ENCODE results near the gene PSMD1. TPM values are rescaled to one million over a fixed set of nuclear protein-coding genes. Genes with fewer than 3 reads are reported as not detected.
"Not testable (repeated sequence)": the region's sequence is repeated elsewhere in the genome, so short reads cannot be mapped to it uniquely, and the experiment has no call there.

Gene PSMD1
- total RNA-seq, 2 donors from 2014 or later = 99.7 to 105 TPM

- H3K36me3 Mint-ChIP-seq = no peaks in the 10 kb centered on the region
- H3K9me3 Mint-ChIP-seq = no peaks in the 10 kb centered on the region
- DNase-seq (ENCODE audit: low spot score in 2 of 2) = no peak
- no peak overlapping the region for H3K27ac Mint-ChIP-seq
- ATAC-seq = no peak
Measured at GRCh38 chr2:231047274-231047922, 9.3 kb upstream of the PSMD1 start.

DNA sequence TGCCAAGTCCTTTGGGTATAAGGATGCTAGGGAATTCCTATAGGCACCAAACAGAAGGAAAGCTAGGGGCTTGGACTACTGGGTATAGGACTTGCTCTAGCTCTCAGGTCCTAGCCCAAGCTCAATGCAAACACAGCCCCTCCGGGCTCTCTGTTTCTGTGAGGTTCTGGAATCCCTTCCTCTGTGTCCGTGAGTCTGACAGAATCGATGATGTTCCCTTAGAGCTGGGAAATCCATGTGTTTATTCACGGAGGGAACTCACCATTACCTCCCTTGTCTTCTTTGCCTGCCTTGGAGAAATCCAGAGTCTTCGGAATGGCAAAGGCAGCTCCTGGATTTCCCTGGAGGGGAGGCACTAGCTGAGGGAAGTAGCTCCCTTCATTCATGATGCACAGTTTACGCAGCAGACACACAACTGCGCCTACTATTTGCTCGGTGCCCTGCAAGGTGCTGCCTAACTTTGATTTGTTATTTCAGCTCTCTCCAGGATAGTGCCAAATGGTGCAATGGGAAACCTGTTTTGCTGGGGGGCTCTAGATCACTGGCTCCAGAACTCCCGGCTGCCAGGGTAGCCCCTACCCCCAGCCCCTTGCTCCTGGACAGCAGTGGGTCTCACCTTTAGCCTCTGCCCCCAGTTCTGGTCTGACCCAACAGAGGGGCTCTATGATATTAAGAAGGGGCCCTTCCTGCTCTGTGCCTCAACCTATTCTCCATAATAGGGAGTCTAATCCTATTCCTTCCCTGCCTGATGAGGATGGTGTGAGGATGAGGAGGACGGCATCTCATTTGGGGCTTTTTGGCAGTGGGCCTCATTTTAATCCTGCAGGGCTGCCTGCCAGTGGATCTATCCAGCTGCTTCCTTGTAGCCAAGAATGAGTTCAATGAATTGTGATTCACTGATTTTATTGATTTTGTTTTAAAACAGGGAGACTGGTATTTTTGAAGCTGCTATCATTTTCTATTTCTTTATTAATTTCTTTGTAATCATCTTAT, 8.4 kb upstream of the PSMD1 start:
- Mint-ChIP-seq H3K9me3 (no peaks in the 10 kb centered on the region), H3K36me3 (no peaks in the 10 kb centered on the region), H3K27ac (no peak overlapping the region)
- ATAC-seq (no peak), DNase-seq (ENCODE audit: low spot score in 2 of 2) (no peak)

DNA sequence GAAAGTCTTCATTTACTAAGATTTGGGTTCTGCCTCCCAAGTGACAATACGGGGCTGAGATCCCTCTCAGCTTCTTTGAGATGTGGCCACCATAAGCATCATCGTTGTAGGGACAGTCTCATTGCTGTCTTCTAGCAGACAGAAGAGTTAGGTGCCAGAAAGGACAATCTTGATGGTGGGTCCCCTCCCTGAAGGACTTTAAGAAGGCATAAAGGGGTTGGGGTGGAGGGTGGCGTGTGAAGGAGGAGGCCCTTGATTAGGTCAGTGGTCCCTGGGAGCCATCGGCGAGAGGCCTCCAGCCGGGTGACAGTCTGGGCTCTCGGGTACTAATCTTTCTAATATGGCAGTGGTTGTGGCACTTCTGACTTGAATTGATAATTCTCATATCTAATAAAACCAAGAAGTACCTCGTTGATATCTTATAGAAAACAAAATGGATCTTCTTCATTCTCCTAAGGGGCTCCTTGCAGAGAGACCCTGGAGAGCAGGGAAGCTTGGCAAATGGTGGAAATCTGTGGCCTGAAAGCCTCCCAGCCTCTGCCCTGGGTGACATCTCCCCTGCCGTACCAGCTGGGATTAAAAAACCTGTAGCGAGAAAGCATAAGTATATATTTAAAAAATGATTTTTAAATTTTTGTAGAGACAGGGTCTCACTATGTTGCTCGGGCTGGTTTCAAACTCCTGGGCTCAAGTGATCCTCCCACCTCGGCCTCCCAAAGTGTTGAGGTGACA, 7.2 kb upstream of the PSMD1 start:
- ATAC-seq (no peak), DNase-seq (ENCODE audit: low spot score in 2 of 2) (no peak)
- H3K27ac Mint-ChIP-seq = no peak overlapping the region
- no peaks in the 10 kb centered on the region for H3K36me3 Mint-ChIP-seq
- H3K9me3 Mint-ChIP-seq = no peaks in the 10 kb centered on the region

- Mint-ChIP-seq H3K36me3 (no peaks in the 10 kb centered on the region), H3K27ac (no peak overlapping the region)
Measured at GRCh38 chr2:231050018-231050901, 6.4 kb upstream of the PSMD1 start.

GRCh38 chr2:231051116-231051515, 5.6 kb upstream of the PSMD1 start:
- DNase-seq (ENCODE audit: low spot score in 2 of 2) (no peak), ATAC-seq (no peak)
- no peaks in the 10 kb centered on the region for H3K9me3 Mint-ChIP-seq
- H3K36me3 Mint-ChIP-seq = no peaks in the 10 kb centered on the region
- H3K27ac Mint-ChIP-seq = no peak overlapping the region

More at GRCh38 chr2:231050018-231050901, 6.4 kb upstream of the PSMD1 start:
- ATAC-seq (no peak), DNase-seq (ENCODE audit: low spot score in 2 of 2) (no peak)
- no peaks in the 10 kb centered on the region for H3K9me3 Mint-ChIP-seq

- Mint-ChIP-seq H3K36me3 (peaks cover 0 to 7% of the 10 kb centered on the region in 2 donors), H3K9me3 (no peaks in the 10 kb centered on the region), H3K27ac (peak overlapping the region; percentile 37 to 58)
- DNase-seq (ENCODE audit: low spot score in 2 of 2) (peak; percentile 85 to 88), ATAC-seq (peak; percentile 82 to 84)
Measured at GRCh38 chr2:231052494-231053451, 3.9 kb upstream of the PSMD1 start.

DNA sequence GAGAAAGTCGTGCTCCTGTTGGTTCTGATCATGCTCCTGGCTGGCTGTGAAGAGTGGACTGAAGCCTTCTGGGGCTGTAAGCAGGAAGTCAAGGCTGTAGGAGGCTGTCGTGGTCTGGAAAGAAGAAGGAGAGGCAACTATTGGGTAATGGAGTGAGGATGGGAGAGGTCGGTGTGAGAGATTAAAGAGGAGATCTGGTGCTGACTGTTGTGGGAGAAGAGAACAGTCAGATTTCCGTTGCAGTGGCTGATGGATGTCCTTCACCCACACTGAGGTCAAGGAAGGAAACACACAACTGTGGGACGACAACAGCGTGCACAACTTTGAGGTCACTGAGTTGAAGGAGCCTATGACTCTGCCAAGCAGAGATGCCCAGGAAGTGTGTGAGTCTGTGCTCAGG, 2.8 kb upstream of the PSMD1 start:
- H3K36me3 Mint-ChIP-seq = peaks cover 0 to 11% of the 10 kb centered on the region in 2 donors
- no peak for DNase-seq (ENCODE audit: low spot score in 2 of 2)
- no peaks in the 10 kb centered on the region for H3K9me3 Mint-ChIP-seq
- H3K27ac Mint-ChIP-seq = peak overlapping the region in 1 of 2 donors; percentile 58
- ATAC-seq = no peak

GRCh38 chr2:231057590-231057989, 923 bp downstream of the PSMD1 start:
- peaks cover 8 to 13% of the 10 kb centered on the region in 2 donors for H3K36me3 Mint-ChIP-seq
- DNase-seq (ENCODE audit: low spot score in 2 of 2) (no peak), ATAC-seq (no peak)
- H3K9me3 Mint-ChIP-seq = no peaks in the 10 kb centered on the region
- H3K27ac Mint-ChIP-seq = peak overlapping the region; percentile 91 to 98

DNA sequence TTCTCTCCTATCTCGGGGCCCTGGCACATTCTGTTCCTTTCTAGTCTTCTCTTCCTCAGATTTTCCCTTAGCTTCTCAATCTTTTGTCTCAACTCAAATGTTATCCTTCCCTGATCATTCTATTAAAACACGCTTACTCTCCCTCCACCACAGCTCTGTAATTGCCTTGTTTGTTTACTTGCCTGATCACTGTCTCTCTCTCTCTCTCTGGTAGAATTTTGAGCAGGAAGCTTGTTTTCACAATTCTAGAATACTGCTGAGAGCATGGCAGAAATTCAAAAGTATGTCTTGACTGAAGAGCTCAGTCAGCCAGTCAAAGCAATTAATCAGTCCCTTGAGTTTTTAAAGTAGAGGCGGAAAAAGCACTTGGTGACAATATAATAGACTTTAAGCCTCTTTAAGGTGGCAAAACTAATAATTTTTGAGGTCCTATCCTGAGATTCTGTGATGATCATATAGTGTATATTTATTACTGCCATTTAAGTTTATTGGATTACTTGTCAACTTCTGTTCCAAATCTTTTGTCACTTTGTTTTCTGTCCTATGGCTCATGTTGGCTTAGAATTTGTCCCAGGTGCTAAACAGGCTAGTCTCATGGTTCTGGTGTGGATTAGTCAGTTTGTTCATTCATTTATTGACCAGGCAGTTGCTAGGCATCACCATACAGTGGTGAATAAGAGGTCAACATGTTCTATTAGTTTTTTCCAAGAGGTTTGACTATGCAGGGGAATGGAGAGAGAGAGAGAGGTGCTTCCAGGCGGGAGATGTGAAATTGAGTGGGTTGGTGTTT, 2.3 kb downstream of the PSMD1 start:
- no peak for ATAC-seq
- DNase-seq (ENCODE audit: low spot score in 2 of 2) = no peak
- H3K36me3 Mint-ChIP-seq = peaks cover 8 to 13% of the 10 kb centered on the region in 2 donors
- no peak overlapping the region for H3K27ac Mint-ChIP-seq
- H3K9me3 Mint-ChIP-seq = no peaks in the 10 kb centered on the region

DNA sequence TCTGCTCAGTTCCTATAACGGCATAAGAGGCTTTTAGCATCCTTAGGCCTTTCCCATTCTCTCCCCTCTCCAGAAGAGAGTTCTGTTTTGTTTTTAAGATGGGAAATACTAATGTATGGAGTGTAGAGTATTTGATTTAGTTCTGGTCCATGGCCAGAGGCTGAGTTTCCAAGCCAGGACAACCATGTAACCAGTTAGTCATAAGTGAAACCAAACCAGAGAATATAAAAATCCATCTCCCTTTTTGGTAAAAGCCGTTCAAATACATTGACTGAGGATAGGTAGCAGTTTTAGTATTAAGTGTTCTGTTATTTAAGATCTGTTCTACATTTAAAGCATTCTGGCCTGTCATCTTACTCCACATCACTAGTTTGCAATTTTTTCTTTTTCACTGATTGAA, 3.1 kb downstream of the PSMD1 start:
- DNase-seq (ENCODE audit: low spot score in 2 of 2) = no peak

DNA sequence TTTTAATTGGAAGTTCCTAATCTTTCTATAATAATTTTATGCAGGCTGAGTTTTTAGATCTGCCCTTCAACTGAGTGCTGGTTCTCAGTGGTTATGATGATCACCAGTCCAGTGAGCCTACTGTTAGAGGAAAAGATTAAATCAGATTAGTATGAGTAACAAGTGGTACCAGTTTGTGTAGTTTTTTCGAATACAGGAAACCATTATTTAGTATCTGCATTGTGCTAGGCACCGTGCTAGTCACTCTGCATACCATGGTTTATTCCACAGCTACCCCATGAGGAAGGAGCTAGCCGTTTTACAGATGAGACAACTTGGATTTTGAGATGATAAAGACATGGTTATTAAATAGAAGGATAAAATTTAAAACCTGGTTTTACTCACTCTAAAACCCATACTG, 6.1 kb downstream of the PSMD1 start:
- DNase-seq (ENCODE audit: low spot score in 2 of 2) (no peak), ATAC-seq (no peak)
- no peaks in the 10 kb centered on the region for H3K9me3 Mint-ChIP-seq
- H3K36me3 Mint-ChIP-seq = peaks cover 9 to 17% of the 10 kb centered on the region in 2 donors
- no peak overlapping the region for H3K27ac Mint-ChIP-seq

More for the DNA sequence above, 3.1 kb downstream of the PSMD1 start:
- H3K9me3 Mint-ChIP-seq = no peaks in the 10 kb centered on the region
- no peak for ATAC-seq
- H3K27ac Mint-ChIP-seq = peak overlapping the region in 1 of 2 donors; percentile 67
- H3K36me3 Mint-ChIP-seq = peaks cover 8 to 13% of the 10 kb centered on the region in 2 donors

GRCh38 chr2:231063347-231063746, 6.7 kb downstream of the PSMD1 start:
- no peak for DNase-seq (ENCODE audit: low spot score in 2 of 2)
- peaks cover 12 to 23% of the 10 kb centered on the region in 2 donors for H3K36me3 Mint-ChIP-seq
- no peak for ATAC-seq
- H3K27ac Mint-ChIP-seq = no peak overlapping the region
- H3K9me3 Mint-ChIP-seq = no peaks in the 10 kb centered on the region

- no peak for ATAC-seq
- H3K36me3 Mint-ChIP-seq = peaks cover 13 to 28% of the 10 kb centered on the region in 2 donors
- no peak for DNase-seq (ENCODE audit: low spot score in 2 of 2)
- H3K9me3 Mint-ChIP-seq = no peaks in the 10 kb centered on the region
- no peak overlapping the region for H3K27ac Mint-ChIP-seq
Measured at GRCh38 chr2:231065966-231066365, 9.3 kb downstream of the PSMD1 start.

- H3K9me3 Mint-ChIP-seq; ATAC-seq; H3K27ac Mint-ChIP-seq; DNase-seq (ENCODE audit: low spot score in 2 of 2): not testable (repeated sequence)
- peaks cover 13 to 20% of the 10 kb centered on the region in 2 donors for H3K36me3 Mint-ChIP-seq
Measured at GRCh38 chr2:231067531-231067930, 10.9 kb downstream of the PSMD1 start.
